HG02642 (cell line): ENCODE measurements around the gene BABAM2.
"Not testable (repeated sequence)": the region's sequence is repeated elsewhere in the genome, so short reads cannot be mapped to it uniquely, and the experiment has no call there.

Source experiments
- ATAC-seq: cut with Tn5 transposase; IDR thresholded peaks from one replicate; pipeline ENCODE4 v1.9.1; 2021; ENCODE audit warnings: mild to moderate bottlenecking; ENCODE audit not compliant: unreplicated experiment, poor library complexity

BABAM2 gene

GRCh38 chr2:28096421-28096820, 205.9 kb downstream of the BABAM2 start:
- no peak for ATAC-seq

- no peak for ATAC-seq
Observed at GRCh38 chr2:28098501-28099225, 208.1 kb downstream of the BABAM2 start.

- no peak for ATAC-seq
Observed at GRCh38 chr2:28101123-28101522, 210.6 kb downstream of the BABAM2 start.

GRCh38 chr2:28101892-28102291, 211.4 kb downstream of the BABAM2 start:
- ATAC-seq: no peak

GRCh38 chr2:28102455-28102874, 211.9 kb downstream of the BABAM2 start:
- ATAC-seq: no peak

- ATAC-seq: no peak
Observed at GRCh38 chr2:28103611-28104010, 213.1 kb downstream of the BABAM2 start.

GRCh38 chr2:28108143-28108542, 217.6 kb downstream of the BABAM2 start:
- no peak for ATAC-seq

GRCh38 chr2:28113771-28114170, 223.2 kb downstream of the BABAM2 start:
- ATAC-seq: not testable (repeated sequence)

- no peak for ATAC-seq
Observed at GRCh38 chr2:28117104-28117596, 226.6 kb downstream of the BABAM2 start.

- ATAC-seq: no peak
Observed at GRCh38 chr2:28119631-28120030, 229.1 kb downstream of the BABAM2 start.

- no peak for ATAC-seq
Observed at GRCh38 chr2:28128281-28128950, 237.9 kb downstream of the BABAM2 start.

- no peak for ATAC-seq
Observed at GRCh38 chr2:28129955-28130695, 239.6 kb downstream of the BABAM2 start.

- no peak for ATAC-seq
Observed at GRCh38 chr2:28133778-28134177, 243.2 kb downstream of the BABAM2 start.

GRCh38 chr2:28134262-28134812, 243.8 kb downstream of the BABAM2 start:
- ATAC-seq: no peak

- no peak for ATAC-seq
Observed at GRCh38 chr2:28134857-28135256, 244.3 kb downstream of the BABAM2 start.

GRCh38 chr2:28135324-28135723, 244.8 kb downstream of the BABAM2 start:
- no peak for ATAC-seq

- ATAC-seq: no peak
Observed at GRCh38 chr2:28135799-28136198, 245.3 kb downstream of the BABAM2 start.

GRCh38 chr2:28136556-28136955, 246.0 kb downstream of the BABAM2 start:
- no peak for ATAC-seq

- no peak for ATAC-seq
Observed at GRCh38 chr2:28137221-28137620, 246.7 kb downstream of the BABAM2 start.

GRCh38 chr2:28142386-28142785, 251.9 kb downstream of the BABAM2 start:
- ATAC-seq: no peak

GRCh38 chr2:28148000-28148399, 257.5 kb downstream of the BABAM2 start:
- no peak for ATAC-seq
